Measurements from ENCODE around the gene SLU7.
A peak's percentile ranks its signal among the peaks of the same experiment; 100 is the strongest.

Gene SLU7

GRCh38 chr5:160376416-160376815, 42.5 kb downstream of the SLU7 start:
- Histone ChIP-seq H3K9ac (ENCODE audit: insufficient read length, low read depth) (no peak overlapping the region), H3K36me3 (ENCODE audit: insufficient read depth, insufficient read length, low read length) (no peaks in the 10 kb centered on the region), H3K27me3 (ENCODE audit: insufficient read depth, insufficient read length) (peaks cover 5% of the 10 kb centered on the region), H3K9me3 (ENCODE audit: insufficient read depth, low read length) (no peaks in the 10 kb centered on the region), H3K4me3 (ENCODE audit: insufficient read length, low read depth) (no peak overlapping the region), H3K4me1 (ENCODE audit: insufficient read depth, insufficient read length) (no peaks in the 10 kb centered on the region)
- TF ChIP-seq SUZ12 (IDR thresholded peaks at IDR 0.05; ENCODE audit: extremely low read depth, insufficient read depth, insufficient read length) (no peak), YY1 (IDR thresholded peaks at IDR 0.05; ENCODE audit: insufficient read depth, insufficient read length) (no peak), ZNF274 (IDR thresholded peaks at IDR 0.05; ENCODE audit: low read depth, low read length) (no peak)
- DNase-seq (ENCODE audit: low read depth, low spot score), result no peak

DNA sequence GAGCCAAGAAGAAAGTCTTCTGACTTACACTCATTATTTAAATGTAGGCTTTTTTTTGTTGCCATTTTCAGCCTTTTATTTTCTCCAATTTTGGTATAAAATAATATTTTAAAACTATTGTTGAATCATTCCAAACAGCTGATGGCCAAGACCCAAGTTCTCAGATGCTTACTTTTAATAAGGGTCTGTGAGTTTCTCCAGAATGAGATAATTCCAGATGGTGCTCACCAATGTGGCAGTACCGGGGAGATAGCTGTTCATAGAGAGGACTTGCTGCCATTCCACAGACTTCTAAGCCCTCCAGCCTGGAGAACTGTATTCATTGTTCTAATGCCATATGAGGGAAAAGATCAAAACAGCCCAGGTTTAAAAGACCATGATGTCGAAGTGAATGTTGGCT, 43.2 kb downstream of the SLU7 start:
- H3K4me1 ChIP-seq (ENCODE audit: insufficient read depth, insufficient read length), result peaks cover 4% of the 10 kb centered on the region
- H3K4me3 ChIP-seq (ENCODE audit: insufficient read length, low read depth), result no peak overlapping the region
- H3K27me3 ChIP-seq (ENCODE audit: insufficient read depth, insufficient read length), result peaks cover 12% of the 10 kb centered on the region
- no peak for TF ChIP-seq ZNF274 (IDR thresholded peaks at IDR 0.05; ENCODE audit: low read depth, low read length)
- TF ChIP-seq YY1 (IDR thresholded peaks at IDR 0.05; ENCODE audit: insufficient read depth, insufficient read length), result no peak
- no peak for TF ChIP-seq SUZ12 (IDR thresholded peaks at IDR 0.05; ENCODE audit: extremely low read depth, insufficient read depth, insufficient read length)
- H3K9ac ChIP-seq (ENCODE audit: insufficient read length, low read depth), result no peak overlapping the region
- DNase-seq (ENCODE audit: low read depth, low spot score), result no peak
- no peaks in the 10 kb centered on the region for H3K36me3 ChIP-seq (ENCODE audit: insufficient read depth, insufficient read length, low read length)
- no peaks in the 10 kb centered on the region for H3K9me3 ChIP-seq (ENCODE audit: insufficient read depth, low read length)

DNA sequence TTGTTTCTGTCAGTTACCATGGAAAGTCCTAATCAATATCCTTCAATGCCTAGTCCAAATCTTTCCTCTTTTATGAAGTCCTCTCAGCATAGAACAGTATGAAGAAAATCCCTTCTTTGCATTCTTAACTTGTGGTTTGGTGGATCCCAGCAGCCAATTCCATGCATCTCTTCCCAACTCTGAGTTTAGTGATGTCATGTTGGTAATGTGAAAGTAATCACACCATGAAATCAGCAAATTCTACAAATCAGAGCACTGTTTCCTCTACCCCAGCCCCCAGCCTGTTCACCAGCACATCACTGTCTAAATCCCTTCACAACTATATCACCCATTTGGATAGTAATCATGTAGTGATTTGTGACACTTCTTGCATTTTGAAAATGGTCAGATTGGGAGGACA, 43.7 kb downstream of the SLU7 start:
- Histone ChIP-seq H3K36me3 (ENCODE audit: insufficient read depth, insufficient read length, low read length) (no peaks in the 10 kb centered on the region), H3K9me3 (ENCODE audit: insufficient read depth, low read length) (no peaks in the 10 kb centered on the region), H3K4me1 (ENCODE audit: insufficient read depth, insufficient read length) (peaks cover 6% of the 10 kb centered on the region), H3K4me3 (ENCODE audit: insufficient read length, low read depth) (no peak overlapping the region), H3K27me3 (ENCODE audit: insufficient read depth, insufficient read length) (peaks cover 18% of the 10 kb centered on the region), H3K9ac (ENCODE audit: insufficient read length, low read depth) (no peak overlapping the region)
- no peak for DNase-seq (ENCODE audit: low read depth, low spot score)
- no peak for TF ChIP-seq ZNF274 (IDR thresholded peaks at IDR 0.05; ENCODE audit: low read depth, low read length)
- no peak for TF ChIP-seq YY1 (IDR thresholded peaks at IDR 0.05; ENCODE audit: insufficient read depth, insufficient read length)
- TF ChIP-seq SUZ12 (IDR thresholded peaks at IDR 0.05; ENCODE audit: extremely low read depth, insufficient read depth, insufficient read length), result no peak

GRCh38 chr5:160371294-160371693, 47.6 kb downstream of the SLU7 start:
- TF ChIP-seq YY1 (IDR thresholded peaks at IDR 0.05; ENCODE audit: insufficient read depth, insufficient read length) (no peak), SUZ12 (IDR thresholded peaks at IDR 0.05; ENCODE audit: extremely low read depth, insufficient read depth, insufficient read length) (no peak), ZNF274 (IDR thresholded peaks at IDR 0.05; ENCODE audit: low read depth, low read length) (no peak)
- Histone ChIP-seq H3K9me3 (ENCODE audit: insufficient read depth, low read length) (no peaks in the 10 kb centered on the region), H3K9ac (ENCODE audit: insufficient read length, low read depth) (no peak overlapping the region), H3K27me3 (ENCODE audit: insufficient read depth, insufficient read length) (peaks cover 35% of the 10 kb centered on the region), H3K4me1 (ENCODE audit: insufficient read depth, insufficient read length) (peaks cover 6% of the 10 kb centered on the region), H3K36me3 (ENCODE audit: insufficient read depth, insufficient read length, low read length) (no peaks in the 10 kb centered on the region), H3K4me3 (ENCODE audit: insufficient read length, low read depth) (no peak overlapping the region)
- no peak for DNase-seq (ENCODE audit: low read depth, low spot score)

GRCh38 chr5:160370713-160371034, 48.2 kb downstream of the SLU7 start:
- Histone ChIP-seq H3K9ac (ENCODE audit: insufficient read length, low read depth) (no peak overlapping the region), H3K4me3 (ENCODE audit: insufficient read length, low read depth) (peak overlapping the region; percentile 34), H3K9me3 (ENCODE audit: insufficient read depth, low read length) (no peaks in the 10 kb centered on the region), H3K27me3 (ENCODE audit: insufficient read depth, insufficient read length) (peaks cover 35% of the 10 kb centered on the region), H3K4me1 (ENCODE audit: insufficient read depth, insufficient read length) (peaks cover 6% of the 10 kb centered on the region), H3K36me3 (ENCODE audit: insufficient read depth, insufficient read length, low read length) (no peaks in the 10 kb centered on the region)
- no peak for TF ChIP-seq ZNF274 (IDR thresholded peaks at IDR 0.05; ENCODE audit: low read depth, low read length)
- no peak for TF ChIP-seq SUZ12 (IDR thresholded peaks at IDR 0.05; ENCODE audit: extremely low read depth, insufficient read depth, insufficient read length)
- TF ChIP-seq YY1 (IDR thresholded peaks at IDR 0.05; ENCODE audit: insufficient read depth, insufficient read length), result no peak
- DNase-seq (ENCODE audit: low read depth, low spot score), result no peak

DNA sequence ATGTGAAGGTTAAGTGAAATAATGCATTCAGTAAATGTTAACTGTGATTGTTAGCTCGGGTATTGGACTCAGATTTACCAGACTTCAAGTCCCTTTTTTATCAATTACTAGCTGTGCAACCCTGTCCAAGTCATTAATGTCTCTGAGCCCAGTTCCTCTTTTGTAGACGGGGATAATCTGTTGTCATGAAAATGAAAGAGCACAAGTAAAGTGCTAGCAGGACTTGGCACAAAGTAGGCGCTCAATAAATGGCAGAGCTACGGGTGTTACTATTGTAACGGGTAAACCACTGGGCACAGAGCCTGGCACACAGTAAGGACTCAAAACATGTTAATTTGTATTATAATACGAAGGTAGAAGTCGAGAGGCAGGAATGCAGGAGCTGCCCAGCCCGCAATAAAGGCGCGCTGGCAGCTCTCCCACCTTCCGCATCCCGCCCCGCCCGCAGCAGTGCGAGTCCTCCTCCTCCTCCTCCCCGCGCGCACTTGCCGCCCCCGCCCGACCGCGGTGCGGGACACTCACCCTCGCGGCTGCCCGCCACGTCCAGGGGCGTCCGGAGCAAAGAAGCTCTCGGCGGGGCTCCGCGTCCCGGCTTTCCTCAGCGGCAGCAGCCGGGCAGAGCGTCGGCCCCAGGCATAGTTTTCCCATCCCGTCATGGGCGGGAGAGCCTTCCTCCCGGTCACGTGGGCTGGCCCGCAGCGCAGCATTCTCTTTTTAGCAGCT, 48.7 kb downstream of the SLU7 start, which contains the start of gene C1QTNF2:
Gene C1QTNF2 (minus strand): TSS at position 637 of the 723 bp plus-strand sequence. CDS start 15,615 bp downstream, outside the sequence.
- Histone ChIP-seq H3K4me3 (ENCODE audit: insufficient read length, low read depth) (peak within 1 kb of the TSS; percentile 34), H3K36me3 (ENCODE audit: insufficient read depth, insufficient read length, low read length) (no peaks in the 10 kb centered on the region), H3K9ac (ENCODE audit: insufficient read length, low read depth) (peak within 1 kb of the TSS; percentile 62), H3K9me3 (ENCODE audit: insufficient read depth, low read length) (no peaks in the 10 kb centered on the region), H3K27me3 (ENCODE audit: insufficient read depth, insufficient read length) (peaks cover 35% of the 10 kb centered on the region), H3K4me1 (ENCODE audit: insufficient read depth, insufficient read length) (peaks cover 6% of the 10 kb centered on the region)
- no peak for TF ChIP-seq SUZ12 (IDR thresholded peaks at IDR 0.05; ENCODE audit: extremely low read depth, insufficient read depth, insufficient read length)
- no peak for TF ChIP-seq ZNF274 (IDR thresholded peaks at IDR 0.05; ENCODE audit: low read depth, low read length)
- TF ChIP-seq YY1 (IDR thresholded peaks at IDR 0.05; ENCODE audit: insufficient read depth, insufficient read length), result no peak
- DNase-seq (ENCODE audit: low read depth, low spot score), result peak; percentile 15

GRCh38 chr5:160367885-160368284, 51.0 kb downstream of the SLU7 start:
- peaks cover 35% of the 10 kb centered on the region for H3K27me3 ChIP-seq (ENCODE audit: insufficient read depth, insufficient read length)
- H3K9ac ChIP-seq (ENCODE audit: insufficient read length, low read depth), result no peak overlapping the region
- peaks cover 6% of the 10 kb centered on the region for H3K4me1 ChIP-seq (ENCODE audit: insufficient read depth, insufficient read length)
- no peak for DNase-seq (ENCODE audit: low read depth, low spot score)
- H3K4me3 ChIP-seq (ENCODE audit: insufficient read length, low read depth), result no peak overlapping the region
- TF ChIP-seq SUZ12 (IDR thresholded peaks at IDR 0.05; ENCODE audit: extremely low read depth, insufficient read depth, insufficient read length) (no peak), ZNF274 (IDR thresholded peaks at IDR 0.05; ENCODE audit: low read depth, low read length) (no peak), YY1 (IDR thresholded peaks at IDR 0.05; ENCODE audit: insufficient read depth, insufficient read length) (no peak)
- no peaks in the 10 kb centered on the region for H3K36me3 ChIP-seq (ENCODE audit: insufficient read depth, insufficient read length, low read length)
- no peaks in the 10 kb centered on the region for H3K9me3 ChIP-seq (ENCODE audit: insufficient read depth, low read length)

Data from NT2/D1 (cell line).